Lung (tissue), 12 donors: ENCODE measurements around the gene KCND3. TPM values are rescaled to one million over a fixed set of nuclear protein-coding genes. Genes with fewer than 3 reads are reported as not detected.
A peak's percentile ranks its signal among the peaks of the same experiment; 100 is the strongest.

ENCODE experiments used
- ATAC-seq: fragments of 200-7000 bp; cut with Tn5 transposase; one replicate; pipeline ENCODE4 v1.9.1; 2020; ENCODE audit warnings: moderate number of reproducible peaks; ENCODE audit not compliant: insufficient read depth, low FRiP score
- DNase-seq, 3 donors: peaks; one replicate each; pipeline ENCODE4 v3.0.0-alpha.2; 2013 to 2017
- H3K27ac ChIP-seq, 2 donors: one replicate each; pipeline ENCODE4 v1.5.1; 2013; ENCODE audit warnings: mild to moderate bottlenecking in 2 of 2, moderate library complexity in 2 of 2, control low read depth in 1 of 2, inconsistent platforms in 1 of 2, low read depth in 1 of 2, low read length in 1 of 2
- H3K27me3 ChIP-seq, 3 donors: one replicate each; pipeline ENCODE4 v1.5.1; 2013; ENCODE audit warnings: low read length in 2 of 3; ENCODE audit not compliant: control insufficient read depth in 3 of 3, insufficient read depth in 3 of 3
- H3K36me3 ChIP-seq, 4 donors: one replicate each; pipeline ENCODE4 v1.5.1; 2013; ENCODE audit warnings: low read length in 4 of 4, mild to moderate bottlenecking in 1 of 4, moderate library complexity in 1 of 4; ENCODE audit not compliant: control insufficient read depth in 4 of 4, insufficient read depth in 4 of 4
- H3K4me1 ChIP-seq, 5 donors: one replicate each; pipeline ENCODE4 v1.5.1; 2013; ENCODE audit warnings: low read length in 5 of 5, mild to moderate bottlenecking in 2 of 5, moderate library complexity in 1 of 5; ENCODE audit not compliant: control insufficient read depth in 5 of 5, insufficient read depth in 5 of 5
- H3K4me3 ChIP-seq: one replicate; pipeline ENCODE4 v1.5.1; 2013; ENCODE audit warnings: mild to moderate bottlenecking, control low read depth, moderate library complexity
- H3K9ac ChIP-seq, 2 donors: one replicate each; pipeline ENCODE4 v1.5.1; 2013; ENCODE audit warnings: low read length in 2 of 2, control low read depth in 1 of 2; ENCODE audit not compliant: insufficient read depth in 1 of 2
- H3K9me3 ChIP-seq, 4 donors: one replicate each; pipeline ENCODE4 v1.5.1; 2013; ENCODE audit warnings: low read length in 3 of 4, mild to moderate bottlenecking in 1 of 4, moderate library complexity in 1 of 4; ENCODE audit not compliant: control insufficient read depth in 4 of 4, insufficient read depth in 3 of 4
- WGBS, 2 donors: extraction: QIAGEN DNeasy Blood & Tissue Kit; methylation state at CpG; one replicate each; pipeline ENCODE4 v1.1.7; 2013; 5-methylcytosine and 5-hydroxymethylcytosine counted together
- polyA plus RNA-seq, 2 donors: library from polyadenylated mRNA; stranded (reverse); fragments of 200-250 nt; gene quantifications; one replicate each; pipeline ENCODE4 v1.2.1, GENCODE V29; 2013
- total RNA-seq, 2 donors: library from RNA; depleted of rRNA in 1 of 2; stranded (reverse); fragments of >200 nt in 1 of 2; gene quantifications; one replicate each; pipeline ENCODE4 v1.2.1, GENCODE V29; 2014 to 2021
- TF ChIP-seq, protein P1 (sequence below): IDR thresholded peaks from 2 replicates; pipeline ENCODE4 v1.5.1; 2012; ENCODE audit warnings: mild to moderate bottlenecking; ENCODE audit errors: control extremely low read depth, extremely low read depth
- donor health status: control.
- donor health status: control.
- donor health status: Bipolar disorder and iron deficiency.
- donor health status: healthy.
- donor health status: DM: yes; HTN: yes; CAD: no.

The KCND3 gene
- total and polyA plus RNA-seq, 4 donors = 1.3 to 12.1 (median 4.9) TPM

DNA sequence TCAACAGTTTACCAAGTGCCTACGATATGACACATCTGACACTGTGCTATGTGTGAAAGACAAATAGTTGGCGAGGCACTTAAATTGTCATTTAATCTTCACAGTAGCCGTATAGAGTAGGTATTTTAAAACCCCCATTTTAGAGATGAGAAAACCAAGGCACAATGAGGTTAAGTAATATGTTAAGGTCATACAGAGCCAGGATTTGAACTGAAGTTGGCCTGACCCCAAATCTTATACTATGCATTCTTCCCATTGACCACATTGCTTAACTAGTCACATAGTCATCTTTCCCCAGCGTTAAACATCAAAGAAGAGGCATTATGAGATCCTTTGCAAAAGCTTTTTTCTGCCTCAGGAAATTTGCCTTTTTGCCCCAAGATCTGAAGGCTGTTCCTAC, 254.1 kb downstream of the KCND3 start:
- peaks cover 15 to 74% (median 28%) of the 10 kb centered on the region in 5 donors for H3K4me1 ChIP-seq
- H3K4me3 ChIP-seq = no peak overlapping the region
- H3K36me3 ChIP-seq = no peaks in the 10 kb centered on the region
- no peak for ATAC-seq
- H3K27me3 ChIP-seq = peaks cover 0 to 8% (median 0%) of the 10 kb centered on the region in 3 donors
- no peak overlapping the region for H3K9ac ChIP-seq
- no peaks in the 10 kb centered on the region for H3K9me3 ChIP-seq
- peak in 1 of 3 donors; percentile 23 for DNase-seq
- WGBS, 2 donors = 92% methylated on average over 4 of the region's 4 CpGs
- TF ChIP-seq, protein P1, sequence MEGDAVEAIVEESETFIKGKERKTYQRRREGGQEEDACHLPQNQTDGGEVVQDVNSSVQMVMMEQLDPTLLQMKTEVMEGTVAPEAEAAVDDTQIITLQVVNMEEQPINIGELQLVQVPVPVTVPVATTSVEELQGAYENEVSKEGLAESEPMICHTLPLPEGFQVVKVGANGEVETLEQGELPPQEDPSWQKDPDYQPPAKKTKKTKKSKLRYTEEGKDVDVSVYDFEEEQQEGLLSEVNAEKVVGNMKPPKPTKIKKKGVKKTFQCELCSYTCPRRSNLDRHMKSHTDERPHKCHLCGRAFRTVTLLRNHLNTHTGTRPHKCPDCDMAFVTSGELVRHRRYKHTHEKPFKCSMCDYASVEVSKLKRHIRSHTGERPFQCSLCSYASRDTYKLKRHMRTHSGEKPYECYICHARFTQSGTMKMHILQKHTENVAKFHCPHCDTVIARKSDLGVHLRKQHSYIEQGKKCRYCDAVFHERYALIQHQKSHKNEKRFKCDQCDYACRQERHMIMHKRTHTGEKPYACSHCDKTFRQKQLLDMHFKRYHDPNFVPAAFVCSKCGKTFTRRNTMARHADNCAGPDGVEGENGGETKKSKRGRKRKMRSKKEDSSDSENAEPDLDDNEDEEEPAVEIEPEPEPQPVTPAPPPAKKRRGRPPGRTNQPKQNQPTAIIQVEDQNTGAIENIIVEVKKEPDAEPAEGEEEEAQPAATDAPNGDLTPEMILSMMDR = no peak
- no peak overlapping the region for H3K27ac ChIP-seq

DNA sequence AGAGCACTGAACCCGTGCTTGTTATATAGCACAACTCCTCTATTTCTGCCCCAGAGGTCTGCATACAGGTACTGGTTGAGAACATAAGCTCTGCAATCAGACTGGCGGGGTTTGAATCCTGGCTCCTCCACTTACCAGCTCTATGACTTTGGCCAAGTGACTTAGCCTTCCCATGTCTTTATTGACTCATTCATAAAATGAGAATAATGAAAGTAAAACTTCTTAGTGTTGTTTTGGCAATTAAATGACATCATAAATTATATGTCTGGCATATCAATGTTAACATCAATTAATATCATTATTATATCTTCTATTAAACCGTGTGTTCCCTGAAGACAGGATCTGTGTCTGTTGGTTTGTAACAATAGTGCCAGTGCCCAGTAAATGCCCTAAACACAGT, 254.6 kb downstream of the KCND3 start:
- peaks cover 17 to 75% (median 28%) of the 10 kb centered on the region in 5 donors for H3K4me1 ChIP-seq
- no peaks in the 10 kb centered on the region for H3K36me3 ChIP-seq
- no peaks in the 10 kb centered on the region for H3K9me3 ChIP-seq
- H3K27me3 ChIP-seq = peaks cover 0 to 8% (median 0%) of the 10 kb centered on the region in 3 donors
- TF ChIP-seq, protein P1 = no peak
- ATAC-seq = no peak
- 82 to 88% methylated on average over 3 of the region's 3 CpGs for WGBS, 2 donors
- no peak overlapping the region for H3K9ac ChIP-seq
- no peak for DNase-seq
- no peak overlapping the region for H3K27ac ChIP-seq
- H3K4me3 ChIP-seq = no peak overlapping the region

DNA sequence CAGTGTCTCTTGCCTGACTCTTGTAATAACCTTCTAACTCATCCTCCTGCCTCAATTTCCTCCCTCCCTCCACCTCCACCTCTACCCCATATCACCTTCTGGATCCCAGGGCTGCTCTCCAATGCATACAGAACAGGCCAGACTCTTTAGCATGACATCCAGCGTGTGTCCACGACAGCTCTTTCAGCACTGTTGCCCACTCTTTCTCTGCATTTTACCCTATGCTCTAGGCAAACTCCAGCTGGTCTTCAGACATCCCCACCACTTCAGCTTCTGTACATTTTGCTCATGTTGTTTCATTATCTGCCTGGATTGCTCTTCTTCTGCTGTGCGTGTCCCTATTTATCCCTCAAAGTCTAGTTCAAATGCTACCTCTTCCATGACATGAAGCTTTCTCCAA, 255.0 kb downstream of the KCND3 start:
- Histone ChIP-seq H3K36me3 (no peaks in the 10 kb centered on the region), H3K4me1 (peaks cover 18 to 75% (median 28%) of the 10 kb centered on the region in 5 donors), H3K4me3 (no peak overlapping the region), H3K27ac (peak overlapping the region in 1 of 2 donors; percentile 43), H3K9ac (no peak overlapping the region), H3K27me3 (peaks cover 0 to 8% (median 0%) of the 10 kb centered on the region in 3 donors), H3K9me3 (no peaks in the 10 kb centered on the region)
- 90 to 92% methylated on average over 3 of the region's 3 CpGs for WGBS, 2 donors
- TF ChIP-seq, protein P1 = no peak
- ATAC-seq (no peak), DNase-seq (peak in 1 of 3 donors; percentile 31)

DNA sequence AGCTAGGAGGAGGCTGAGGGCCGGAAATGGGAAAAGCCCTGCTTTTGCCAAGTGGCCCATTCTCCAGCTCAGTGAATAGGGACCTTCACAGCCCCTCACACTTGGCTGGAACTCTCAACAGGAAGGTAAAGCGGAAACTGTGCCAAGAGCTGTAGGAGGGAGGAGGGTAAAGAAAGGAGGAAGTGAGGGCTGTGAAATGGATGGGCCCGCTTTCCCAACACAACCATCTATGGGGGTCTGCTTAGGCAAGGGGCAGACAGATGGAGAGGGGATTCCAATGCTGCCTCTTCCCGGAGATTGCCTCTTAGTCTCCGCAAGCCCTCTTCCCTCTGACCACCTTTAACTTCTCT, 255.5 kb downstream of the KCND3 start:
- no peak overlapping the region for H3K9ac ChIP-seq
- WGBS, 2 donors = 39 to 59% methylated on average over 5 of the region's 5 CpGs
- peaks cover 0 to 8% (median 0%) of the 10 kb centered on the region in 3 donors for H3K27me3 ChIP-seq
- ATAC-seq (no peak), DNase-seq (no peak)
- no peak overlapping the region for H3K4me3 ChIP-seq
- peaks cover 22 to 75% (median 28%) of the 10 kb centered on the region in 5 donors for H3K4me1 ChIP-seq
- H3K9me3 ChIP-seq = no peaks in the 10 kb centered on the region
- H3K27ac ChIP-seq = peak overlapping the region; percentile 24 to 77
- TF ChIP-seq, protein P1 = no peak
- H3K36me3 ChIP-seq = no peaks in the 10 kb centered on the region
